Loucy (cell line): Measurements from ENCODE around the gene DNM3.

ENCODE experiments used
- H2AFZ ChIP-seq: fragments of 200-600 bp; sonication (generic); 2 replicates; pipeline ENCODE4 v1.6.0; 2016; ENCODE audit warnings: antibody characterized with exemption, mild to moderate bottlenecking, low read length, moderate library complexity
- H3F3A ChIP-seq: fragments of 200-600 bp; 2 replicates; pipeline ENCODE4 v1.6.0; 2016; ENCODE audit warnings: antibody characterized with exemption, low read depth, mild to moderate bottlenecking
- H3K27me3 ChIP-seq: fragments of 200-600 bp; sonication (generic); 2 replicates; pipeline ENCODE4 v1.6.1; 2014; ENCODE audit warnings: low read length, mild to moderate bottlenecking; ENCODE audit not compliant: insufficient read depth, poor library complexity, severe bottlenecking
- H3K36me3 ChIP-seq: fragments of 200-600 bp; sonication (generic); 2 replicates; pipeline ENCODE4 v1.6.1; 2016; ENCODE audit warnings: low read length; ENCODE audit not compliant: insufficient read depth
- H3K4me1 ChIP-seq: fragments of 200-600 bp; sonication (generic); 2 replicates; pipeline ENCODE4 v1.5.1; 2014; ENCODE audit warnings: low read length, mild to moderate bottlenecking; ENCODE audit not compliant: insufficient read depth, poor library complexity, severe bottlenecking
- H3K4me2 ChIP-seq: fragments of 200-600 bp; sonication (generic); 2 replicates; pipeline ENCODE4 v1.6.0; 2014; ENCODE audit warnings: antibody characterized with exemption, low read length, low read depth, mild to moderate bottlenecking; ENCODE audit not compliant: poor library complexity, severe bottlenecking
- H3K4me3 ChIP-seq: fragments of 200-600 bp; sonication (generic); 2 replicates; pipeline ENCODE4 v1.5.1; 2014; ENCODE audit warnings: low read length, mild to moderate bottlenecking, mixed read lengths; ENCODE audit not compliant: poor library complexity, severe bottlenecking
- H3K79me2 ChIP-seq: fragments of 200-600 bp; sonication (generic); 2 replicates; pipeline ENCODE4 v1.6.1; 2014; ENCODE audit warnings: low read length; ENCODE audit not compliant: insufficient read depth
- H3K9ac ChIP-seq: fragments of 200-600 bp; sonication (generic); 2 replicates; pipeline ENCODE4 v1.6.0; 2014; ENCODE audit warnings: mild to moderate bottlenecking, low read depth, low read length, moderate library complexity; ENCODE audit not compliant: poor library complexity, severe bottlenecking
- H3K9me2 ChIP-seq: fragments of 200-600 bp; sonication (generic); replicated peaks from 2 replicates; pipeline ENCODE4 v1.6.1; 2016; ENCODE audit warnings: low read depth, low read length, mixed read lengths
- H3K9me3 ChIP-seq: fragments of 200-600 bp; sonication (generic); 2 replicates; pipeline ENCODE4 v1.6.1; 2014; ENCODE audit warnings: mild to moderate bottlenecking, antibody characterized with exemption, low read length, low read depth; ENCODE audit not compliant: insufficient read depth
- H4K20me1 ChIP-seq: fragments of 200-600 bp; sonication (generic); 2 replicates; pipeline ENCODE4 v1.6.0; 2014; ENCODE audit warnings: antibody characterized with exemption, low read length, mild to moderate bottlenecking; ENCODE audit not compliant: insufficient read depth, poor library complexity, severe bottlenecking
- CTCF ChIP-seq: fragments of 200-600 bp; sonication (generic); conservative IDR thresholded peaks from 2 replicates; pipeline ENCODE4 v1.5.1; 2014; ENCODE audit warnings: mild to moderate bottlenecking, antibody characterized with exemption, low read length
- EZH2phosphoT487 ChIP-seq: fragments of 200-600 bp; IDR thresholded peaks from 2 replicates; pipeline ENCODE4 v1.6.1; 2018; ENCODE audit warnings: antibody characterized with exemption, mild to moderate bottlenecking, moderate library complexity, borderline replicate concordance

The DNM3 gene

GRCh38 chr1:172408958-172409357, 567.7 kb downstream of the DNM3 start:
- Histone ChIP-seq H4K20me1 (no peaks in the 10 kb centered on the region), H3K79me2 (no peaks in the 10 kb centered on the region), H3K9ac (no peak overlapping the region), H2AFZ (no peak overlapping the region), H3K27me3 (no peaks in the 10 kb centered on the region), H3K36me3 (no peaks in the 10 kb centered on the region), H3F3A (no peaks in the 10 kb centered on the region), H3K9me3 (no peaks in the 10 kb centered on the region), H3K4me2 (no peak overlapping the region), H3K9me2 (no peaks in the 10 kb centered on the region), H3K4me3 (no peak overlapping the region), H3K4me1 (no peaks in the 10 kb centered on the region)
- TF ChIP-seq EZH2phosphoT487 (no peak), CTCF (no peak)

DNA sequence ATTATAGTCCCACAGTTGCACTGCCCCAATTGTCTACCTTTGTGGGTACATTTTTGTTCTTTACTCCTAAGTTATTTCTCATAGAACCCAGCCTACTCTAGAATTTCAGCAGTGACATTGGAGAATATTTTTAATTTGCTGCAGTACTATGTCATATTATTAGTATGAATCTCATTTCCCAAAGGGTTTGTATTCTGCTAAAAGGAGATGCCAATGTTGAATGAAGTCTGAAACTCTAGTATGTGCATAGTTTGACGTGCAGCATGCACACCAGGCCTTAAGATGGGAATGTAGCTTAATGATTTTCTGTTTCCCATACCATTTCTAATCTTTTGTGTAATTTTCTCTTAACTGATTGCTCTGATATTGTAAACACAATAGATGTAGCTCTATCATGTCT, 568.7 kb downstream of the DNM3 start:
- Histone ChIP-seq H4K20me1 (no peaks in the 10 kb centered on the region), H3K36me3 (no peaks in the 10 kb centered on the region), H3F3A (no peaks in the 10 kb centered on the region), H3K4me2 (no peak overlapping the region), H3K4me3 (no peak overlapping the region), H3K9me2 (no peaks in the 10 kb centered on the region), H3K27me3 (no peaks in the 10 kb centered on the region), H3K9ac (no peak overlapping the region), H3K79me2 (no peaks in the 10 kb centered on the region), H2AFZ (no peak overlapping the region), H3K9me3 (no peaks in the 10 kb centered on the region), H3K4me1 (no peaks in the 10 kb centered on the region)
- TF ChIP-seq EZH2phosphoT487, result no peak
- TF ChIP-seq CTCF, result no peak

GRCh38 chr1:172411791-172412338, 570.6 kb downstream of the DNM3 start:
- Histone ChIP-seq H3K4me1 (no peaks in the 10 kb centered on the region), H3K27me3 (no peaks in the 10 kb centered on the region), H2AFZ (no peak overlapping the region), H3K79me2 (no peaks in the 10 kb centered on the region), H3K4me2 (no peak overlapping the region), H3K36me3 (no peaks in the 10 kb centered on the region), H3K9ac (no peak overlapping the region), H3K4me3 (no peak overlapping the region), H3K9me2 (no peaks in the 10 kb centered on the region), H3K9me3 (no peaks in the 10 kb centered on the region), H3F3A (no peaks in the 10 kb centered on the region), H4K20me1 (no peaks in the 10 kb centered on the region)
- TF ChIP-seq EZH2phosphoT487, result no peak
- TF ChIP-seq CTCF, result no peak
